Fibroblast of mammary gland (primary cell): ENCODE results near the gene PDZD8.
A peak's percentile ranks its signal among the peaks of the same experiment; 100 is the strongest.

Experiments
- DNase-seq: peaks from one replicate; pipeline ENCODE4 v3.0.0-alpha.2; 2010; ENCODE audit warnings: low read depth
- H3K4me3 ChIP-seq: 2 replicates; pipeline ENCODE4 v1.5.1; 2011; ENCODE audit warnings: low read depth, mild to moderate bottlenecking, low read length, moderate library complexity; ENCODE audit not compliant: control insufficient read depth
- CTCF ChIP-seq: conservative IDR thresholded peaks from 2 replicates; pipeline ENCODE4 v1.5.1; 2011; ENCODE audit warnings: low read depth, low read length, inconsistent platforms; ENCODE audit not compliant: control insufficient read depth, insufficient read depth

PDZD8 gene

GRCh38 chr10:117373823-117374505 lies 1.3 kb downstream of the PDZD8 start:
- peak overlapping the region; percentile 82 for H3K4me3 ChIP-seq
- TF ChIP-seq CTCF: no peak
- peak; percentile 67 for DNase-seq

GRCh38 chr10:117370205-117370604 lies 5.0 kb downstream of the PDZD8 start:
- H3K4me3 ChIP-seq: no peak overlapping the region
- DNase-seq: peak; percentile 61
- no peak for TF ChIP-seq CTCF

- TF ChIP-seq CTCF: no peak
- no peak for DNase-seq
- no peak overlapping the region for H3K4me3 ChIP-seq
These were observed 7.5 kb downstream of the PDZD8 start for GRCh38 chr10:117367718-117368117.

- no peak for DNase-seq
- H3K4me3 ChIP-seq: no peak overlapping the region
- no peak for TF ChIP-seq CTCF
These were observed 8.5 kb downstream of the PDZD8 start for GRCh38 chr10:117366741-117367140.

GRCh38 chr10:117365612-117366011 lies 9.6 kb downstream of the PDZD8 start:
- DNase-seq: no peak
- no peak for TF ChIP-seq CTCF
- H3K4me3 ChIP-seq: no peak overlapping the region

GRCh38 chr10:117364110-117364960 lies 10.9 kb downstream of the PDZD8 start:
- no peak for TF ChIP-seq CTCF
- DNase-seq: no peak
- H3K4me3 ChIP-seq: no peak overlapping the region
